ENCODE measurements around the gene XPO4. TPM values are rescaled to one million over a fixed set of nuclear protein-coding genes. Genes with fewer than 3 reads are reported as not detected.
"Not testable (repeated sequence)": the region's sequence is repeated elsewhere in the genome, so short reads cannot be mapped to it uniquely, and the experiment has no call there.

The XPO4 gene
- total RNA-seq, 3 donors from 2014 or later, result 17.1 to 24.6 (median 17.7) TPM

DNA sequence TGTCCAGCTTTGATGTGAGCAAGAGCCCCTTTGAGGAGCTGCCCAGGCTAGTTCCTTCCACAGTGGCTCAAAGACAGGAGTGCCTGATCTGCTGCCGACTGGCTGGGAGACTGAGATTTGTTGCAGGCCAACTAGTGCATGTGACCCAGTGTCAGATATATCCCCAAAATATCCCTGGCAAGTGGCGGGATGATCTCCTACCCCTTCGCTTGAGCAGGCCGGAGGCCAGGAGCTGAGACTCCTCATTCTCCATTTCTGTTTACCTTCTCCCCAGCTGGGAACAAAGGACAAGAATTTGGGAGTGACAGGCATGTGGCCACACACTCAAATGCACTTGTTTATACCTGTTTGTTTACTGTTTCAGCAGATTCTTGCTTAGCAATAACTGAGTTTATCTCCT lies 37.1 kb upstream of the XPO4 start:
- Histone ChIP-seq H3K27me3 (no peaks in the 10 kb centered on the region), H3K36me3 (no peaks in the 10 kb centered on the region), H3K4me1 (no peaks in the 10 kb centered on the region), H3K4me3 (no peak overlapping the region), H3K27ac (no peak overlapping the region), H3K9me3 (no peaks in the 10 kb centered on the region)
- intact Hi-C loops (cut with DNase I; ENCODE audit: low total_unique reads), result no loop called here
- TF ChIP-seq CTCF (IDR thresholded peaks at IDR 0.05), result no peak
- no peak for TF ChIP-seq POLR2A (IDR thresholded peaks at IDR 0.05)
- TF ChIP-seq POLR2AphosphoS5 (IDR thresholded peaks at IDR 0.05), result no peak
- DNase-seq (ENCODE audit: low spot score in 2 of 2), result no peak

DNA sequence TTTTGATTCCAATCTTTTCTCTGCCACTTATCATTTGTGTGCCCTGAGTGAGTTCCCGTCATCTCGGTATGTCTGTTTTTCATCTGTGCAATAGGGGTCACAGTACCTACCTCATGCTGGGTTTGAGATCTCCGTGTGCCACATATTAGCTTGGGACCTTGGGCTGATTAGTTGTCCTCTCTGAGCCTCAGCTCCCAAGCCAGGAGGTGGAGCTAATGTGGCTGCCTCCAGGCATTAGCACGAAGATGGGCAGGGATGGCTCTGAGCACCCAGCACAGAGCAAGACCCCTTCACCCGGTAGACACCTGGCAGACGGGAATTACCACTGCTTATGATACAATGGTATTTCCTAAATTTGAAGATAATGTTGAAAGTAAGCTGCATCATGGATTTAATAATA lies 35.8 kb upstream of the XPO4 start:
- TF ChIP-seq CTCF (IDR thresholded peaks at IDR 0.05) (no peak), POLR2A (IDR thresholded peaks at IDR 0.05) (no peak), POLR2AphosphoS5 (IDR thresholded peaks at IDR 0.05) (no peak)
- Histone ChIP-seq H3K4me1 (no peaks in the 10 kb centered on the region), H3K27ac (no peak overlapping the region), H3K9me3 (no peaks in the 10 kb centered on the region), H3K27me3 (no peaks in the 10 kb centered on the region), H3K36me3 (no peaks in the 10 kb centered on the region), H3K4me3 (no peak overlapping the region)
- DNase-seq (ENCODE audit: low spot score in 2 of 2), result no peak
- intact Hi-C loops (cut with DNase I; ENCODE audit: low total_unique reads), result no loop called here

DNA sequence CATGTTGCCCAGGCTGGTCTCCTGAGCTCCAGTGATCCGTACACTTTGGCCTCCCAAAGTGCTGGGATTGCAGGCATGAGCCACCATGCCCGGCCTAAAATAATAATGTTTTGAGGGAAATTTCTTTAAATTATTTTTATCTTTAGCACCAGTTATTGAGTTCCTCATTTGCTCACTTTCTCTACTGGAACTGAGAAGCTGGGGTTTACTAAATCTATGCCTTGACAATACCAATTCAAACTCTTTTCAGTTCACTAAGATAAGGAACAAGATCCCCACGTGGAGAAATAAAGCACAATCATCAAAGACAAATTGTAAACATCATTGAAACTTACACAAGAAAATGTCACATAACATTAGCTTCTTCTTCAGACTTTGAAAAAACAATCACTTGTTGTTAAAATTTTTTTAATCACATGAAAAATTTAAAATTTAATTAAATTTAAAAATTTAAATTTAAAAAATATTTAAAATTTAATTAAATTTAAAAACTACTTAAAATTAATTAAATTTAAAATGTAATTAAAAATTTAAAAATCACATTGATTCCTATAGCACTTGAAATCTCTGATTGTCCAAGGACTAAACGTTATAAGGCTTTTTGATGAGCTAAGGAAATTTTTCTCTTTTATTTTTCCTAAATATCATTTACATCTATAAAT lies 25.2 kb upstream of the XPO4 start:
- no peaks in the 10 kb centered on the region for H3K4me1 ChIP-seq
- H3K9me3 ChIP-seq, result no peaks in the 10 kb centered on the region
- H3K4me3 ChIP-seq, result no peak overlapping the region
- DNase-seq (ENCODE audit: low spot score in 2 of 2), result no peak
- H3K36me3 ChIP-seq, result no peaks in the 10 kb centered on the region
- intact Hi-C loops (cut with DNase I; ENCODE audit: low total_unique reads), result no loop called here
- no peaks in the 10 kb centered on the region for H3K27me3 ChIP-seq
- TF ChIP-seq CTCF (IDR thresholded peaks at IDR 0.05), result no peak
- no peak for TF ChIP-seq POLR2A (IDR thresholded peaks at IDR 0.05)
- no peak for TF ChIP-seq POLR2AphosphoS5 (IDR thresholded peaks at IDR 0.05)
- no peak overlapping the region for H3K27ac ChIP-seq

DNA sequence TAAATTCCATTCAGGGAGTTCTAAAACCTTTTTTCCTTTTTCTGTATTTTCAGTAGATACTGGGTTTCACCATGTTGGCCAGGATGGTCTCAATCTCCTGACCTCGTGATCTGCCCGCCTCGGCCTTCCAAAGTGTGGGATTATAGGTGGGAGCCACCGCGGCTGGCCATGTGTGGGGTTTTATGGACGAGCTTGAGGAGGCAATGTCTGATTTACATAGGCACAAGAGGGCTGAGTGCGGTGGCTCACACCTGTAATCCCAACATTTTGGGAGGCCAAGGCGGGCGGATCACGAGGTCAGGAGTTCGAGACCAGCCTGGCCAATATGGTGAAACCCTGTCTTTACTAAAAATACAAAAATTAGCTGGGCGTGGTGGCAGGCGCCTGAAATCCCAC lies 22.8 kb upstream of the XPO4 start:
- H3K4me3 ChIP-seq; intact Hi-C loops (cut with DNase I; ENCODE audit: low total_unique reads); DNase-seq (ENCODE audit: low spot score in 2 of 2); H3K27me3 ChIP-seq; H3K4me1 ChIP-seq; H3K36me3 ChIP-seq; H3K9me3 ChIP-seq; H3K27ac ChIP-seq: not testable (repeated sequence)

DNA sequence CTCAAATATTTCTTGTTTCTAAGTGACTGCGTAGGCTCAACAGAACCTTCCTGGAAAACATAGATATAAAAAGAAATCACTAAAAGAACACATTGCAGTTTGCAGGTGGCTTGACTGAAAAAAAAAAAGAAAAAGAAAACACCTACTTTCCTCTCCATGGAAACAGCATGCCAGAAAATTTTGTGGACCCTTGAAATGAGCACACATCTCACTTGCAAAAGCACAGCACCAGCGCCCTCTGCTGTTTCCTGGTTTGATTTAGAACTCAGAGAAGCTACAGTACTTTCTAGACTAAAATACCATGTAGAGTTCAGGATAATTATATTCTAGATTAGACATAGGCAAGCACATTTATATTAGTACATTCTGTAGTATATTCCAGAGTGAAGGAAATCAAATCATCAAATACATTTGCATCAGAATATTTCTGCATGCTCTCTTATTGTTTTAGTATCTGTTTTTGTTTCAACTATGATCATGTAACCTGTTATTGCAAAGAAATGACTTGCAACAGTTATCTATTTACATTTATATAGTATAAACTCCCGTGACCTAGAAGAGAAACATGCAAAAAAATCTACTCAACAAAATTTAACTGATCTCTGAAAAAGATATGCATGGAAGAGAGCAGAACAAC lies 22.3 kb upstream of the XPO4 start:
- Histone ChIP-seq H3K4me1 (no peaks in the 10 kb centered on the region), H3K36me3 (no peaks in the 10 kb centered on the region), H3K9me3 (no peaks in the 10 kb centered on the region), H3K4me3 (no peak overlapping the region), H3K27ac (no peak overlapping the region), H3K27me3 (no peaks in the 10 kb centered on the region)
- DNase-seq (ENCODE audit: low spot score in 2 of 2), result peak in 1 of 2 donors; percentile 49
- peak in 2 of 3 donors; percentile 40 to 49 for TF ChIP-seq CTCF (IDR thresholded peaks at IDR 0.05)
- no peak for TF ChIP-seq POLR2A (IDR thresholded peaks at IDR 0.05)
- intact Hi-C loops (cut with DNase I; ENCODE audit: low total_unique reads), result no loop called here

Data from breast epithelium (tissue), 4 donors.